ENCODE results near the gene DENND4B. TPM values are rescaled to one million over a fixed set of nuclear protein-coding genes. Genes with fewer than 3 reads are reported as not detected.

DENND4B gene
- total and polyA plus RNA-seq, 9 of the 15 experiments (the other 6 are each of a cell fraction or from before 2014, with no cell fraction given), result 9.5 to 80.5 (median 23.1) TPM

DNA sequence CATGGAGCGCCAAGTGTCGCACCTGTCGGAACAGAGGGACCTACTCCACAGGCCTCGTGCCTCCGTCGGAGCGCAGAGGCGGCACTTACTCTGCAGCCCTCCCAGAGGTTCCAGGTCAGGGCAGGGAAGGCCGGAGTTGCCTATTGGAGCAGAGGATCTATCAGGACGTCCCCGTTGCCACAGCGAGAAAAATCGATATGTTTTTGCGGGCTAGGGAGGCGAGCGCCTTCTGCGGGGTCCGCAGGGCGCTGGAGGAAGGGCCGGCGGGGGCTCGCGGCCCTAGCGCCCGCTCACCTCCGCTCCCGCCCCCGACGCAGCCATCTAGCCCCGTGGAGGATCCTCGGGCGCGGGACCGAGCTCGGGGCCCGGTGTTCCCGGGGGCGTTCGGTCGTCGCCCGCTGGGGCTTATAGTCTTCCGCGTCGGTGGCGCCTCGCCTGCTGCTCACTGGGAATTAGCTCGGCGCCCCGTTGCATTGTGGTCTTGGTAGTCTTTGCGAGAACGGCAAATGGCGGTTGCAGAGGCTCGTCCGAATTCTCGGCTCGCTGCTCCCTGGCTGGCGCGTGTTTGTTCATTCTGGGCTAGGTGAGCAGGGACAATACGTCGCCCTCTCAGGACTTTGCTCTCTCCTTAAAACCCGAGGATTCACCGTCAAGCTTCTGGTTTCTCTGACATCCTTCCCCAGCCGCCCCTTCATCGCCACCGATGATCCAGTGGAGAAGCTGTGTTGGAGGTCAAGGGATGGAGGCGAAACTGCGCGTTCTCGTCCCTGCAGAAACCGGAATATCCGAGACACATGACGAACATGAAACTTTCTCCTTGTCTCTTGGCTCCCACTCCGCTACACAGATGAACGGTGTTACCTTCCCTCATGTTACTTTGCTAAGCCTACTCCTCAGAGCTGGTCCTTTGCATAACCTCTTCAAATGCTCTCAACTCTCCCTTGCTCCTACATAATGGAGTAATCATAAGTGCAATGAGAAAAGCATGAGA is 31.0 kb upstream of the DENND4B start, which contains the start of gene JTB (continued):
- TF ChIP-seq TOE1 (IDR thresholded peaks at IDR 0.05; ENCODE audit: borderline replicate concordance) (peak; percentile 42; the same call in 1 of the 2 replicates), TOE1 (CRISPR knock-in tag; IDR thresholded peaks at IDR 0.05; ENCODE audit: borderline replicate concordance, low read depth) (peak; percentile 86; the same call in 1 of the 2 replicates), LCOR (CRISPR knock-in tag; IDR thresholded peaks at IDR 0.05) (0 out of 2 replicates have a peak, but pooled peaks have one; percentile 36), SUPT5H (IDR thresholded peaks at IDR 0.05) (peak; percentile 77), PURB (CRISPR knock-in tag; IDR thresholded peaks at IDR 0.05; ENCODE audit: low read depth) (no peak), DMBX1 (CRISPR knock-in tag; IDR thresholded peaks at IDR 0.05; ENCODE audit: borderline replicate concordance) (peak; percentile 15; the same call in 1 of the 2 replicates), ZNF507 (tag; conservative IDR thresholded peaks at IDR 0.05) (no peak), TEAD4 (IDR thresholded peaks at IDR 0.05; ENCODE audit: low read length) (no peak), TEAD4 (CRISPR knock-in tag; IDR thresholded peaks at IDR 0.05; ENCODE audit: borderline replicate concordance) (0 out of 2 replicates have a peak, but pooled peaks have one; percentile 74), ZNF143 (CRISPR knock-in tag; IDR thresholded peaks at IDR 0.05) (peak; percentile 92), TFAM (CRISPR knock-in tag; conservative IDR thresholded peaks at IDR 0.05) (no peak), L3MBTL2 (IDR thresholded peaks at IDR 0.05) (peak; percentile 76), ZNF140 (CRISPR knock-in tag; IDR thresholded peaks at IDR 0.05) (no peak), CREM (IDR thresholded peaks at IDR 0.05; ENCODE audit: low read depth) (peak; percentile 89)
- TF ChIP-seq, protein P1, sequence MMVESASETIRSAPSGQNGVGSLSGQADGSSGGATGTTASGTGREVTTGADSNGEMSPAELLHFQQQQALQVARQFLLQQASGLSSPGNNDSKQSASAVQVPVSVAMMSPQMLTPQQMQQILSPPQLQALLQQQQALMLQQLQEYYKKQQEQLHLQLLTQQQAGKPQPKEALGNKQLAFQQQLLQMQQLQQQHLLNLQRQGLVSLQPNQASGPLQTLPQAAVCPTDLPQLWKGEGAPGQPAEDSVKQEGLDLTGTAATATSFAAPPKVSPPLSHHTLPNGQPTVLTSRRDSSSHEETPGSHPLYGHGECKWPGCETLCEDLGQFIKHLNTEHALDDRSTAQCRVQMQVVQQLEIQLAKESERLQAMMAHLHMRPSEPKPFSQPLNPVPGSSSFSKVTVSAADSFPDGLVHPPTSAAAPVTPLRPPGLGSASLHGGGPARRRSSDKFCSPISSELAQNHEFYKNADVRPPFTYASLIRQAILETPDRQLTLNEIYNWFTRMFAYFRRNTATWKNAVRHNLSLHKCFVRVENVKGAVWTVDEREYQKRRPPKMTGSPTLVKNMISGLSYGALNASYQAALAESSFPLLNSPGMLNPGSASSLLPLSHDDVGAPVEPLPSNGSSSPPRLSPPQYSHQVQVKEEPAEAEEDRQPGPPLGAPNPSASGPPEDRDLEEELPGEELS (CRISPR knock-in tag; IDR thresholded peaks at IDR 0.05; ENCODE audit: borderline replicate concordance), result no peak
- TF ChIP-seq, protein P2, sequence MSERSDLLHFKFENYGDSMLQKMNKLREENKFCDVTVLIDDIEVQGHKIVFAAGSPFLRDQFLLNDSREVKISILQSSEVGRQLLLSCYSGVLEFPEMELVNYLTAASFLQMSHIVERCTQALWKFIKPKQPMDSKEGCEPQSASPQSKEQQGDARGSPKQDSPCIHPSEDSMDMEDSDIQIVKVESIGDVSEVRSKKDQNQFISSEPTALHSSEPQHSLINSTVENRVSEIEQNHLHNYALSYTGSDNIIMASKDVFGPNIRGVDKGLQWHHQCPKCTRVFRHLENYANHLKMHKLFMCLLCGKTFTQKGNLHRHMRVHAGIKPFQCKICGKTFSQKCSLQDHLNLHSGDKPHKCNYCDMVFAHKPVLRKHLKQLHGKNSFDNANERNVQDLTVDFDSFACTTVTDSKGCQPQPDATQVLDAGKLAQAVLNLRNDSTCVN (CRISPR knock-in tag; IDR thresholded peaks at IDR 0.05), result no peak; the same call in 1 of the 2 replicates
- TF ChIP-seq, protein P3, sequence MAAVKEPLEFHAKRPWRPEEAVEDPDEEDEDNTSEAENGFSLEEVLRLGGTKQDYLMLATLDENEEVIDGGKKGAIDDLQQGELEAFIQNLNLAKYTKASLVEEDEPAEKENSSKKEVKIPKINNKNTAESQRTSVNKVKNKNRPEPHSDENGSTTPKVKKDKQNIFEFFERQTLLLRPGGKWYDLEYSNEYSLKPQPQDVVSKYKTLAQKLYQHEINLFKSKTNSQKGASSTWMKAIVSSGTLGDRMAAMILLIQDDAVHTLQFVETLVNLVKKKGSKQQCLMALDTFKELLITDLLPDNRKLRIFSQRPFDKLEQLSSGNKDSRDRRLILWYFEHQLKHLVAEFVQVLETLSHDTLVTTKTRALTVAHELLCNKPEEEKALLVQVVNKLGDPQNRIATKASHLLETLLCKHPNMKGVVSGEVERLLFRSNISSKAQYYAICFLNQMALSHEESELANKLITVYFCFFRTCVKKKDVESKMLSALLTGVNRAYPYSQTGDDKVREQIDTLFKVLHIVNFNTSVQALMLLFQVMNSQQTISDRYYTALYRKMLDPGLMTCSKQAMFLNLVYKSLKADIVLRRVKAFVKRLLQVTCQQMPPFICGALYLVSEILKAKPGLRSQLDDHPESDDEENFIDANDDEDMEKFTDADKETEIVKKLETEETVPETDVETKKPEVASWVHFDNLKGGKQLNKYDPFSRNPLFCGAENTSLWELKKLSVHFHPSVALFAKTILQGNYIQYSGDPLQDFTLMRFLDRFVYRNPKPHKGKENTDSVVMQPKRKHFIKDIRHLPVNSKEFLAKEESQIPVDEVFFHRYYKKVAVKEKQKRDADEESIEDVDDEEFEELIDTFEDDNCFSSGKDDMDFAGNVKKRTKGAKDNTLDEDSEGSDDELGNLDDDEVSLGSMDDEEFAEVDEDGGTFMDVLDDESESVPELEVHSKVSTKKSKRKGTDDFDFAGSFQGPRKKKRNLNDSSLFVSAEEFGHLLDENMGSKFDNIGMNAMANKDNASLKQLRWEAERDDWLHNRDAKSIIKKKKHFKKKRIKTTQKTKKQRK (IDR thresholded peaks at IDR 0.05; ENCODE audit: borderline replicate concordance, low read depth, low read length), result no peak
- TF ChIP-seq, protein P4, sequence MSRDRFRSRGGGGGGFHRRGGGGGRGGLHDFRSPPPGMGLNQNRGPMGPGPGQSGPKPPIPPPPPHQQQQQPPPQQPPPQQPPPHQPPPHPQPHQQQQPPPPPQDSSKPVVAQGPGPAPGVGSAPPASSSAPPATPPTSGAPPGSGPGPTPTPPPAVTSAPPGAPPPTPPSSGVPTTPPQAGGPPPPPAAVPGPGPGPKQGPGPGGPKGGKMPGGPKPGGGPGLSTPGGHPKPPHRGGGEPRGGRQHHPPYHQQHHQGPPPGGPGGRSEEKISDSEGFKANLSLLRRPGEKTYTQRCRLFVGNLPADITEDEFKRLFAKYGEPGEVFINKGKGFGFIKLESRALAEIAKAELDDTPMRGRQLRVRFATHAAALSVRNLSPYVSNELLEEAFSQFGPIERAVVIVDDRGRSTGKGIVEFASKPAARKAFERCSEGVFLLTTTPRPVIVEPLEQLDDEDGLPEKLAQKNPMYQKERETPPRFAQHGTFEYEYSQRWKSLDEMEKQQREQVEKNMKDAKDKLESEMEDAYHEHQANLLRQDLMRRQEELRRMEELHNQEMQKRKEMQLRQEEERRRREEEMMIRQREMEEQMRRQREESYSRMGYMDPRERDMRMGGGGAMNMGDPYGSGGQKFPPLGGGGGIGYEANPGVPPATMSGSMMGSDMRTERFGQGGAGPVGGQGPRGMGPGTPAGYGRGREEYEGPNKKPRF (IDR thresholded peaks at IDR 0.05; ENCODE audit: low read depth, low read length), result no peak

All from K562 (cell line).